Stimulated activated CD4-positive, alpha-beta T cell treated with anti-CD3 and anti-CD28 coated beads, Interleukin-2, amount 100 ng/mL, for 24 hours (primary cell): ENCODE results near the gene GNG13.
"Not testable (repeated sequence)": the region's sequence is repeated elsewhere in the genome, so short reads cannot be mapped to it uniquely, and the experiment has no call there.

Experiments used
- DNase-seq, 2 donors: peaks; one replicate each; pipeline ENCODE4 v3.0.0-alpha.2; 2020

The GNG13 gene

GRCh38 chr16:760065-760464, 40.5 kb downstream of the GNG13 start:
- no peak for DNase-seq

- no peak for DNase-seq
Measured at GRCh38 chr16:759110-759910, 41.2 kb downstream of the GNG13 start.

- DNase-seq, result no peak
Measured at GRCh38 chr16:756428-756827, 44.1 kb downstream of the GNG13 start.

GRCh38 chr16:754656-755055, 45.9 kb downstream of the GNG13 start:
- no peak for DNase-seq

- DNase-seq, result not testable (repeated sequence)
Measured at GRCh38 chr16:754121-754607, 46.4 kb downstream of the GNG13 start.

- DNase-seq, result no peak
Measured at GRCh38 chr16:752007-752312, 48.6 kb downstream of the GNG13 start.

GRCh38 chr16:751152-752006, 49.2 kb downstream of the GNG13 start:
- no peak for DNase-seq

GRCh38 chr16:750485-750884, 50.0 kb downstream of the GNG13 start:
- DNase-seq, result no peak

- DNase-seq, result no peak
Measured at GRCh38 chr16:749010-749409, 51.5 kb downstream of the GNG13 start.
